C4-2B (cell line): ENCODE measurements around the gene POF1B.

ENCODE experiments used
- ZFX ChIP-seq: fragments of 450-650 bp; IDR thresholded peaks from 2 replicates; pipeline ENCODE4 v1.6.1; 2017
- TF ChIP-seq, protein P1 (sequence below): fragments of 450-650 bp; conservative IDR thresholded peaks from 2 replicates; pipeline ENCODE4 v1.5.1; 2017; ENCODE audit warnings: mild to moderate bottlenecking

DNA sequence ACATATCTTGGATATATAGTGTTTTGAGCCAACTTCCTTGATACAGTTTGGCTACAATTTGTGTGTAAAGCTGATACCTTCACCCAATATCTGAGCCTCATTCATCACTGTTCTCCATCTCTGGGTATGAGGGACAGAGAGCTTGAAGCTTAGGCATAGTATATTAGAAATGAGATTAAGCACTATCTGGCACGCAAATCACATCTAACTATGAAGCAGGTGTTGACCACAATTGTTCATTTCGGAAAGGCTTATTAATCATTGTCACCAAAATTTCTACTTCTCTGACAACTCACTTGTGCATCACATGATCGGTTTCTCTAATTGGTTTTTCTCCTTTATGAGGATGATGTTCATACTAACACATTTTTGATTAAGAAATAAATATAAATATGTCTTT is 2.1 kb upstream of the POF1B start:
- TF ChIP-seq, protein P1, sequence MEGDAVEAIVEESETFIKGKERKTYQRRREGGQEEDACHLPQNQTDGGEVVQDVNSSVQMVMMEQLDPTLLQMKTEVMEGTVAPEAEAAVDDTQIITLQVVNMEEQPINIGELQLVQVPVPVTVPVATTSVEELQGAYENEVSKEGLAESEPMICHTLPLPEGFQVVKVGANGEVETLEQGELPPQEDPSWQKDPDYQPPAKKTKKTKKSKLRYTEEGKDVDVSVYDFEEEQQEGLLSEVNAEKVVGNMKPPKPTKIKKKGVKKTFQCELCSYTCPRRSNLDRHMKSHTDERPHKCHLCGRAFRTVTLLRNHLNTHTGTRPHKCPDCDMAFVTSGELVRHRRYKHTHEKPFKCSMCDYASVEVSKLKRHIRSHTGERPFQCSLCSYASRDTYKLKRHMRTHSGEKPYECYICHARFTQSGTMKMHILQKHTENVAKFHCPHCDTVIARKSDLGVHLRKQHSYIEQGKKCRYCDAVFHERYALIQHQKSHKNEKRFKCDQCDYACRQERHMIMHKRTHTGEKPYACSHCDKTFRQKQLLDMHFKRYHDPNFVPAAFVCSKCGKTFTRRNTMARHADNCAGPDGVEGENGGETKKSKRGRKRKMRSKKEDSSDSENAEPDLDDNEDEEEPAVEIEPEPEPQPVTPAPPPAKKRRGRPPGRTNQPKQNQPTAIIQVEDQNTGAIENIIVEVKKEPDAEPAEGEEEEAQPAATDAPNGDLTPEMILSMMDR: no peak
- TF ChIP-seq ZFX: no peak
